ENCODE results near the gene GGA3. TPM values are rescaled to one million over a fixed set of nuclear protein-coding genes. Genes with fewer than 3 reads are reported as not detected.

Gene GGA3
- total RNA-seq (2022; extraction: Qiagen RNA extraction; ENCODE audit: low read depth): 25.1 to 35.6 TPM (median 29.2 TPM) in 5 replicates

GRCh38 chr17:75261336-75262111, at the start of gene GGA3, which contains the start of gene MRPS7:
Gene GGA3, minus strand, starts transcription at chr17:75261606. Its CDS starts 19 bp downstream, at chr17:75261587.
Gene MRPS7, plus strand, starts transcription at chr17:75261879. Its CDS starts 22 bp downstream, at chr17:75261901.

GRCh38 chr17:75289115-75289831, 27.9 kb upstream of the GGA3 start, which contains the start of gene SLC25A19:
Gene SLC25A19, minus strand, starts transcription at chr17:75289433. Its CDS starts 2,669 bp downstream, at chr17:75286764.

GRCh38 chr17:75270966-75271232, 9.5 kb upstream of the GGA3 start, which contains the start of gene MIF4GD:
Gene MIF4GD, minus strand, starts transcription at chr17:75271231. Its CDS starts 1,036 bp downstream, at chr17:75270195.

GRCh38 chr17:75205037-75205792, 56.2 kb downstream of the GGA3 start, which contains the start of gene NUP85:
Gene NUP85, plus strand, starts transcription at chr17:75205679. Its CDS starts 83 bp downstream, at chr17:75205762.

Other genes with a start within 250 kb of the GGA3 start
- gene MRPL58, start 248.9 kb downstream of the GGA3 start, total RNA-seq (2022; extraction: Qiagen RNA extraction; ENCODE audit: low read depth): 75.8 to 85.3 TPM (median 76.5 TPM) in 5 replicates
- gene ATP5PD, start 214.6 kb downstream of the GGA3 start, total RNA-seq (2022; extraction: Qiagen RNA extraction; ENCODE audit: low read depth): 453 to 615 TPM (median 486 TPM) in 5 replicates
- gene KCTD2, start 214.4 kb downstream of the GGA3 start, total RNA-seq (2022; extraction: Qiagen RNA extraction; ENCODE audit: low read depth): 26.4 to 33.7 TPM (median 30.7 TPM) in 5 replicates
- 16.8 to 35.9 TPM (median 29.7 TPM) in 5 replicates for gene SLC16A5, start 173.7 kb downstream of the GGA3 start, total RNA-seq (2022; extraction: Qiagen RNA extraction; ENCODE audit: low read depth)
- 17.4 to 21.8 TPM (median 18.7 TPM) in 5 replicates for gene ARMC7, start 151.6 kb downstream of the GGA3 start, total RNA-seq (2022; extraction: Qiagen RNA extraction; ENCODE audit: low read depth)
- 82.9 to 136 TPM (median 131 TPM) in 5 replicates for gene NT5C, start 129.9 kb downstream of the GGA3 start, total RNA-seq (2022; extraction: Qiagen RNA extraction; ENCODE audit: low read depth)
- gene JPT1, start 107.1 kb downstream of the GGA3 start, total RNA-seq (2022; extraction: Qiagen RNA extraction; ENCODE audit: low read depth): 675 to 933 TPM (median 796 TPM) in 5 replicates
- 296 to 622 TPM (median 397 TPM) in 5 replicates for gene SUMO2, start 78.6 kb downstream of the GGA3 start, total RNA-seq (2022; extraction: Qiagen RNA extraction; ENCODE audit: low read depth)
- gene NUP85, start 55.9 kb downstream of the GGA3 start, total RNA-seq (2022; extraction: Qiagen RNA extraction; ENCODE audit: low read depth): 102 to 109 TPM (median 103 TPM) in 5 replicates
- 143 to 181 TPM (median 173 TPM) in 5 replicates for gene MRPS7, start 273 bp upstream of the GGA3 start, total RNA-seq (2022; extraction: Qiagen RNA extraction; ENCODE audit: low read depth)
- gene MIF4GD, start 9.6 kb upstream of the GGA3 start, total RNA-seq (2022; extraction: Qiagen RNA extraction; ENCODE audit: low read depth): 31.3 to 40.8 TPM (median 37.9 TPM) in 5 replicates
- gene SLC25A19, start 27.8 kb upstream of the GGA3 start, total RNA-seq (2022; extraction: Qiagen RNA extraction; ENCODE audit: low read depth): 13.9 to 20.3 TPM (median 18.8 TPM) in 5 replicates
- gene GRB2, start 144.1 kb upstream of the GGA3 start, total RNA-seq (2022; extraction: Qiagen RNA extraction; ENCODE audit: low read depth): 93.8 to 101 TPM (median 94.7 TPM) in 5 replicates
- 27.0 to 55.8 TPM (median 51.6 TPM) in 5 replicates for gene TMEM94, start 195.0 kb upstream of the GGA3 start, total RNA-seq (2022; extraction: Qiagen RNA extraction; ENCODE audit: low read depth)

All from A549 treated with ZK216348 at 1 μM for 4 hours (cell line).